ENCODE results near the gene TNFRSF13B.

TNFRSF13B gene

GRCh38 chr17:16952401-16952800, 19.5 kb downstream of the TNFRSF13B start:
- Histone ChIP-seq H3K27me3 (ENCODE audit: insufficient read depth, low read length) (no peaks in the 10 kb centered on the region), H3K79me2 (ENCODE audit: insufficient read depth, low read length) (no peaks in the 10 kb centered on the region), H3K36me3 (ENCODE audit: insufficient read depth, low read length) (peaks cover 55% of the 10 kb centered on the region), H3F3A (ENCODE audit: insufficient read depth, low read length) (no peaks in the 10 kb centered on the region), H3K9me2 (ENCODE audit: low read depth, low read length) (no peaks in the 10 kb centered on the region), H4K20me1 (ENCODE audit: insufficient read depth, low read length) (no peaks in the 10 kb centered on the region), H3K4me1 (ENCODE audit: insufficient read depth, low read length, severe bottlenecking) (peaks cover 28% of the 10 kb centered on the region), H3K4me3 (ENCODE audit: low read depth, low read length, poor library complexity, severe bottlenecking) (no peak overlapping the region), H3K27ac (ENCODE audit: low read depth, low read length, poor library complexity, severe bottlenecking) (no peak overlapping the region), H3K4me2 (ENCODE audit: low read length) (no peak overlapping the region), H3K9me3 (ENCODE audit: low read length) (peaks cover 19% of the 10 kb centered on the region), H3K9ac (ENCODE audit: low read length) (no peak overlapping the region), H2AFZ (ENCODE audit: low read length) (no peak overlapping the region)
- TF ChIP-seq EZH2 (IDR thresholded peaks at IDR 0.05; ENCODE audit: borderline replicate concordance, low read length) = no peak
- no peak for TF ChIP-seq CTCF (IDR thresholded peaks at IDR 0.05; ENCODE audit: low read length)

- peaks cover 45% of the 10 kb centered on the region for H3K36me3 ChIP-seq (ENCODE audit: insufficient read depth, low read length)
- H3K9ac ChIP-seq (ENCODE audit: low read length) = no peak overlapping the region
- H2AFZ ChIP-seq (ENCODE audit: low read length) = no peak overlapping the region
- H4K20me1 ChIP-seq (ENCODE audit: insufficient read depth, low read length) = no peaks in the 10 kb centered on the region
- no peaks in the 10 kb centered on the region for H3K27me3 ChIP-seq (ENCODE audit: insufficient read depth, low read length)
- no peak overlapping the region for H3K4me3 ChIP-seq (ENCODE audit: low read depth, low read length, poor library complexity, severe bottlenecking)
- H3K4me1 ChIP-seq (ENCODE audit: insufficient read depth, low read length, severe bottlenecking) = peaks cover 36% of the 10 kb centered on the region
- TF ChIP-seq EZH2 (IDR thresholded peaks at IDR 0.05; ENCODE audit: borderline replicate concordance, low read length) (no peak), CTCF (IDR thresholded peaks at IDR 0.05; ENCODE audit: low read length) (no peak)
- H3K9me3 ChIP-seq (ENCODE audit: low read length) = peaks cover 10% of the 10 kb centered on the region
- no peaks in the 10 kb centered on the region for H3F3A ChIP-seq (ENCODE audit: insufficient read depth, low read length)
- no peak overlapping the region for H3K4me2 ChIP-seq (ENCODE audit: low read length)
- H3K79me2 ChIP-seq (ENCODE audit: insufficient read depth, low read length) = no peaks in the 10 kb centered on the region
- no peaks in the 10 kb centered on the region for H3K9me2 ChIP-seq (ENCODE audit: low read depth, low read length)
- no peak overlapping the region for H3K27ac ChIP-seq (ENCODE audit: low read depth, low read length, poor library complexity, severe bottlenecking)
These were observed 21.4 kb downstream of the TNFRSF13B start for GRCh38 chr17:16950488-16950887.

- no peak overlapping the region for H2AFZ ChIP-seq (ENCODE audit: low read length)
- no peaks in the 10 kb centered on the region for H3K27me3 ChIP-seq (ENCODE audit: insufficient read depth, low read length)
- no peaks in the 10 kb centered on the region for H3K9me2 ChIP-seq (ENCODE audit: low read depth, low read length)
- H3K9me3 ChIP-seq (ENCODE audit: low read length) = peaks cover 10% of the 10 kb centered on the region
- H3K79me2 ChIP-seq (ENCODE audit: insufficient read depth, low read length) = no peaks in the 10 kb centered on the region
- TF ChIP-seq CTCF (IDR thresholded peaks at IDR 0.05; ENCODE audit: low read length) = no peak
- TF ChIP-seq EZH2 (IDR thresholded peaks at IDR 0.05; ENCODE audit: borderline replicate concordance, low read length) = no peak
- H3K4me1 ChIP-seq (ENCODE audit: insufficient read depth, low read length, severe bottlenecking) = peaks cover 36% of the 10 kb centered on the region
- H3K27ac ChIP-seq (ENCODE audit: low read depth, low read length, poor library complexity, severe bottlenecking) = no peak overlapping the region
- no peaks in the 10 kb centered on the region for H3F3A ChIP-seq (ENCODE audit: insufficient read depth, low read length)
- H3K9ac ChIP-seq (ENCODE audit: low read length) = no peak overlapping the region
- no peak overlapping the region for H3K4me2 ChIP-seq (ENCODE audit: low read length)
- H3K4me3 ChIP-seq (ENCODE audit: low read depth, low read length, poor library complexity, severe bottlenecking) = no peak overlapping the region
- no peaks in the 10 kb centered on the region for H4K20me1 ChIP-seq (ENCODE audit: insufficient read depth, low read length)
- H3K36me3 ChIP-seq (ENCODE audit: insufficient read depth, low read length) = peaks cover 42% of the 10 kb centered on the region
These were observed 23.1 kb downstream of the TNFRSF13B start for GRCh38 chr17:16948587-16949376.
